DND-41 (cell line): ENCODE data around the gene BPIFB2.

Source experiments
- ATAC-seq: fragments of 200-7000 bp; cut with Tn5 transposase; 3 replicates; pipeline ENCODE4 v1.9.1; 2021; ENCODE audit warnings: low read depth; ENCODE audit not compliant: insufficient read depth
- DNase-seq: peaks from one replicate; pipeline ENCODE4 v3.0.0-alpha.2; 2020
- H2AFZ ChIP-seq: 2 replicates; pipeline ENCODE4 v1.6.0; 2012; ENCODE audit warnings: low read depth, low read length
- H3K27ac ChIP-seq: 2 replicates; pipeline ENCODE4 v1.5.1; 2012; ENCODE audit warnings: low read length, inconsistent platforms
- H3K27me3 ChIP-seq: fragments of 200-600 bp; sonication (generic); 2 replicates; pipeline ENCODE4 v1.6.0; 2012; ENCODE audit warnings: low read length, mild to moderate bottlenecking, inconsistent platforms; ENCODE audit not compliant: insufficient read depth, poor library complexity
- H3K36me3 ChIP-seq: 2 replicates; pipeline ENCODE4 v1.5.1; 2012; ENCODE audit warnings: low read length, inconsistent platforms; ENCODE audit not compliant: insufficient read depth
- H3K4me1 ChIP-seq: 2 replicates; pipeline ENCODE4 v1.5.1; 2012; ENCODE audit warnings: mild to moderate bottlenecking, low read length; ENCODE audit not compliant: insufficient read depth
- H3K4me2 ChIP-seq: 2 replicates; pipeline ENCODE4 v1.6.0; 2012; ENCODE audit warnings: mild to moderate bottlenecking, moderate library complexity, low read length, inconsistent platforms; ENCODE audit not compliant: insufficient read depth
- H3K4me3 ChIP-seq, 2 experiments: fragments of 200-600 bp in 1 of 2; shearing (Covaris generic) in 1 of 2; 2 replicates each; pipeline ENCODE4 v1.5.1; 2012 to 2016; ENCODE audit warnings: inconsistent platforms in 2 of 2, low read length in 2 of 2, mild to moderate bottlenecking in 2 of 2, low read depth in 1 of 2, moderate library complexity in 1 of 2
- H3K79me2 ChIP-seq: 2 replicates; pipeline ENCODE4 v1.6.0; 2012; ENCODE audit warnings: low read length, inconsistent platforms; ENCODE audit not compliant: insufficient read depth
- H3K9ac ChIP-seq: 2 replicates; pipeline ENCODE4 v1.6.0; 2012; ENCODE audit warnings: low read depth, mild to moderate bottlenecking, inconsistent platforms, low read length, moderate library complexity
- H3K9me3 ChIP-seq: 2 replicates; pipeline ENCODE4 v1.5.1; 2012; ENCODE audit warnings: low read length, moderate library complexity, mild to moderate bottlenecking, inconsistent platforms; ENCODE audit not compliant: insufficient read depth, severe bottlenecking
- H4K20me1 ChIP-seq: 2 replicates; pipeline ENCODE4 v1.6.0; 2012; ENCODE audit warnings: low read length; ENCODE audit not compliant: insufficient read depth
- CTCF ChIP-seq: IDR thresholded peaks from 2 replicates; pipeline ENCODE4 v1.5.1; 2012; ENCODE audit warnings: borderline replicate concordance, low read length, moderate library complexity, mild to moderate bottlenecking; ENCODE audit not compliant: poor library complexity, severe bottlenecking; ENCODE audit errors: extremely low read depth
- EZH2 ChIP-seq: IDR thresholded peaks from 3 replicates; pipeline ENCODE4 v1.6.1; 2012; ENCODE audit warnings: borderline replicate concordance, low read depth, mild to moderate bottlenecking, moderate library complexity, low read length, inconsistent platforms; ENCODE audit not compliant: severe bottlenecking

Gene BPIFB2

GRCh38 chr20:32967961-32968457, 39.5 kb upstream of the BPIFB2 start:
- H3K79me2 ChIP-seq: no peaks in the 10 kb centered on the region
- peak; percentile 16 for DNase-seq
- H3K4me1 ChIP-seq: peaks cover 80% of the 10 kb centered on the region
- no peaks in the 10 kb centered on the region for H3K27me3 ChIP-seq
- no peak for TF ChIP-seq CTCF
- H3K27ac ChIP-seq: peak overlapping the region; percentile 69
- no peak for ATAC-seq
- no peaks in the 10 kb centered on the region for H4K20me1 ChIP-seq
- no peak overlapping the region for H2AFZ ChIP-seq
- no peaks in the 10 kb centered on the region for H3K36me3 ChIP-seq
- 0 out of 2 replicates have a peak overlapping the region, but pooled peaks have one; percentile 20 for H3K9ac ChIP-seq
- H3K4me2 ChIP-seq: no peak overlapping the region
- no peaks in the 10 kb centered on the region for H3K9me3 ChIP-seq
- H3K4me3 ChIP-seq: no peak overlapping the region

- Histone ChIP-seq H3K36me3 (no peaks in the 10 kb centered on the region), H3K27ac (peak overlapping the region; percentile 83), H3K27me3 (no peaks in the 10 kb centered on the region)
Observed at GRCh38 chr20:32968478-32969241, 38.8 kb upstream of the BPIFB2 start.

DNA sequence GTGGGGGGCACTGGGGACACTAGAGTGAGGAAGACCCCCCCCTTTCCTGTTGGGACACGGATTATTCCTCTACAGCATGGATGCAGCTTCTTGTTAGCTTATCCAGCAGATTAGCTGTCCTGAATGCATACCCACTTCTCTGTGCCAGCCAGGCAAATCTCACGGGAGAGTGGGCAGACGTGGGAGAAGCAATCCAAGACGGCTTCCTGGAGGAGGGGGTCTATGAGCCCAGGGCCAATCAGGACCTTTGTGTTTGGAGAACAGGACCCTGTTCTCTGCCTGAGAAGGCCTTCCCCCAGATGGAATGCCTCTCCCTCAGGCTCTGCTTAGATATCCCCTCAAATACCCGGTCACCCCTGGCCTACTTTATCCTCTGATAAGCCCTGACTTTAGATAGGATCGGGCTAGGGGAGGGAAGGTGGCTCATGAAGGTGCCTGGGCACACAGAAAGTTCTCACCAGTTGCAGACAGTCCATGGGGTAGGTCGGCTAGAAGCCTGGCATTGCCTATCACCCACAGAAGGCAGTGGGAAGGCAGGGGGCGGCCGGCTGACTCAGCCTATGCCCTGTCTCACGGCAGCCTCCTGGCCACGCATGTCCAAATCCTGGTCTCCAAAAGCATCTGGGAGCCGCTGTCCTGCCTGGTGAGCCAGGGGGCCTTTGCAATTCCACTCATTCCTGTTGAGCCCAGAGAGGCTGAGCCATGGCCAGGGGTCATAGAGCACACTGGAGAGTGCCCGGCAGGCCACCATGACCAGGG, 38.0 kb upstream of the BPIFB2 start:
- DNase-seq (peak; percentile 9), ATAC-seq (no peak)
- H3K27ac ChIP-seq: peak overlapping the region; percentile 83
- H3K27me3 ChIP-seq: no peaks in the 10 kb centered on the region
- H3K36me3 ChIP-seq: no peaks in the 10 kb centered on the region
- no peak overlapping the region for H2AFZ ChIP-seq
- H3K4me1 ChIP-seq: peaks cover 94% of the 10 kb centered on the region
- no peak overlapping the region for H3K4me3 ChIP-seq
- no peak overlapping the region for H3K4me2 ChIP-seq
- H4K20me1 ChIP-seq: no peaks in the 10 kb centered on the region
- H3K79me2 ChIP-seq: no peaks in the 10 kb centered on the region
- TF ChIP-seq CTCF: no peak
- TF ChIP-seq EZH2: no peak
- 0 out of 2 replicates have a peak overlapping the region, but pooled peaks have one; percentile 49 for H3K9ac ChIP-seq
- H3K9me3 ChIP-seq: no peaks in the 10 kb centered on the region

More at GRCh38 chr20:32968478-32969241, 38.8 kb upstream of the BPIFB2 start:
- Histone ChIP-seq H3K4me2 (no peak overlapping the region), H3K4me1 (peaks cover 86% of the 10 kb centered on the region), H3K79me2 (no peaks in the 10 kb centered on the region), H4K20me1 (no peaks in the 10 kb centered on the region), H3K9me3 (no peaks in the 10 kb centered on the region), H3K4me3 (no peak overlapping the region), H2AFZ (no peak overlapping the region), H3K9ac (no peak overlapping the region)
- ATAC-seq (no peak), DNase-seq (peak; percentile 26)
- TF ChIP-seq EZH2 (no peak), CTCF (no peak)
